Upper lobe of right lung (tissue), 1 donor: ENCODE results near the gene TLN1. TPM values are rescaled to one million over a fixed set of nuclear protein-coding genes. Genes with fewer than 3 reads are reported as not detected.
A peak's percentile ranks its signal among the peaks of the same experiment; 100 is the strongest.

Experiments
- ATAC-seq: fragments of 200-7000 bp; cut with Tn5 transposase; one replicate; pipeline ENCODE4 v1.9.1; 2020; ENCODE audit warnings: mild to moderate bottlenecking, moderate library complexity
- DNase-seq: peaks from one replicate; pipeline ENCODE4 v3.0.0-alpha.2; 2020
- H3K27ac ChIP-seq: fragments of 200-600 bp; one replicate; pipeline ENCODE4 v1.8.0; 2022
- H3K27me3 ChIP-seq: fragments of 200-600 bp; one replicate; pipeline ENCODE4 v1.8.0; 2022; ENCODE audit warnings: mild to moderate bottlenecking
- H3K36me3 ChIP-seq: fragments of 200-600 bp; one replicate; pipeline ENCODE4 v1.8.0; 2022
- H3K4me1 ChIP-seq: fragments of 200-600 bp; one replicate; pipeline ENCODE4 v1.8.0; 2022
- H3K4me3 ChIP-seq: fragments of 200-600 bp; one replicate; pipeline ENCODE4 v1.8.0; 2022; ENCODE audit warnings: mild to moderate bottlenecking
- H3K9me3 ChIP-seq: fragments of 200-600 bp; one replicate; pipeline ENCODE4 v1.8.0; 2022
- intact Hi-C: fragments of 100-400 bp; cut with DNase I; formaldehyde crosslinking; loops from one replicate; pipeline ENCODE4 v1.11.0; 2022
- total RNA-seq: library from RNA; stranded (reverse); fragmentation: NEBNext Ultra II Directional; extraction: Animal tissue kit (Norgen Biotek cat#: 25700); gene quantifications from one replicate; pipeline ENCODE4 v1.2.1, GENCODE V29; 2021
- TF ChIP-seq, protein P1 (sequence below): fragments of 200-600 bp; IDR thresholded peaks from one replicate; pipeline ENCODE4 v1.8.0; 2022; ENCODE audit warnings: antibody characterized with exemption
- donor health status: DM: no; HTN: yes; CAD: no; lungs with severe emphysema.

Gene TLN1
- total RNA-seq, 1 donor from 2014 or later = 439 TPM

DNA sequence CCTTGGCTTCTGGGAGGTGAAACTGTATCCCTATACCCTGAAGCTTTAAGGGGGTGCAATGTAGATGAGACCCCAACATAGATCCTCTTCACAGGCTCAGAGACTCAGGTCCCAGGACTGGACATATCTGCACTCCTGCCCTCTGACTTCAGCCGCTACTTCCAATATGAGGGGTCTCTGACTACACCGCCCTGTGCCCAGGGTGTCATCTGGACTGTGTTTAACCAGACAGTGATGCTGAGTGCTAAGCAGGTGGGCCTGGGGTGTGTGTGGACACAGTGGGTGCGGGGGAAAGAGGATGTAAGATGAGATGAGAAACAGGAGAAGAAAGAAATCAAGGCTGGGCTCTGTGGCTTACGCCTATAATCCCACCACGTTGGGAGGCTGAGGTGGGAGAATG lies 52.9 kb downstream of the TLN1 start:
- intact Hi-C loops = no loop called here
- Histone ChIP-seq H3K36me3 (peaks cover 5% of the 10 kb centered on the region), H3K9me3 (no peaks in the 10 kb centered on the region), H3K27me3 (no peaks in the 10 kb centered on the region), H3K4me3 (no peak overlapping the region), H3K27ac (no peak overlapping the region), H3K4me1 (peaks cover 8% of the 10 kb centered on the region)
- DNase-seq (no peak), ATAC-seq (no peak)
- TF ChIP-seq, protein P1, sequence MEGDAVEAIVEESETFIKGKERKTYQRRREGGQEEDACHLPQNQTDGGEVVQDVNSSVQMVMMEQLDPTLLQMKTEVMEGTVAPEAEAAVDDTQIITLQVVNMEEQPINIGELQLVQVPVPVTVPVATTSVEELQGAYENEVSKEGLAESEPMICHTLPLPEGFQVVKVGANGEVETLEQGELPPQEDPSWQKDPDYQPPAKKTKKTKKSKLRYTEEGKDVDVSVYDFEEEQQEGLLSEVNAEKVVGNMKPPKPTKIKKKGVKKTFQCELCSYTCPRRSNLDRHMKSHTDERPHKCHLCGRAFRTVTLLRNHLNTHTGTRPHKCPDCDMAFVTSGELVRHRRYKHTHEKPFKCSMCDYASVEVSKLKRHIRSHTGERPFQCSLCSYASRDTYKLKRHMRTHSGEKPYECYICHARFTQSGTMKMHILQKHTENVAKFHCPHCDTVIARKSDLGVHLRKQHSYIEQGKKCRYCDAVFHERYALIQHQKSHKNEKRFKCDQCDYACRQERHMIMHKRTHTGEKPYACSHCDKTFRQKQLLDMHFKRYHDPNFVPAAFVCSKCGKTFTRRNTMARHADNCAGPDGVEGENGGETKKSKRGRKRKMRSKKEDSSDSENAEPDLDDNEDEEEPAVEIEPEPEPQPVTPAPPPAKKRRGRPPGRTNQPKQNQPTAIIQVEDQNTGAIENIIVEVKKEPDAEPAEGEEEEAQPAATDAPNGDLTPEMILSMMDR = no peak

DNA sequence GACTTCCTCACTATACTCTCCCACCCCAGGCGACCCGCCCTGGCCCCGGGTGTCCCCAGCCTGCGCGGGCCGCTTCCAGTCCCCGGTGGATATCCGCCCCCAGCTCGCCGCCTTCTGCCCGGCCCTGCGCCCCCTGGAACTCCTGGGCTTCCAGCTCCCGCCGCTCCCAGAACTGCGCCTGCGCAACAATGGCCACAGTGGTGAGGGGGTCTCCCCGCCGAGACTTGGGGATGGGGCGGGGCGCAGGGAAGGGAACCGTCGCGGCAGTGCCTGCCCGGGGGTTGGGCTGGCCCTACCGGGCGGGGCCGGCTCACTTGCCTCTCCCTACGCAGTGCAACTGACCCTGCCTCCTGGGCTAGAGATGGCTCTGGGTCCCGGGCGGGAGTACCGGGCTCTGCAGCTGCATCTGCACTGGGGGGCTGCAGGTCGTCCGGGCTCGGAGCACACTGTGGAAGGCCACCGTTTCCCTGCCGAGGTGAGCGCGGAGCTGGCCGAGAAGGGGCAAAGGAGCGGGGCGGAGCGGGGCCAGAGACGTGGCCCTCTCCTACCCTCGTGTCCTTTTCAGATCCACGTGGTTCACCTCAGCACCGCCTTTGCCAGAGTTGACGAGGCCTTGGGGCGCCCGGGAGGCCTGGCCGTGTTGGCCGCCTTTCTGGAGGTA lies 56.1 kb downstream of the TLN1 start:
- no peaks in the 10 kb centered on the region for H3K36me3 ChIP-seq
- TF ChIP-seq, protein P1 = no peak
- H3K27ac ChIP-seq = no peak overlapping the region
- H3K4me3 ChIP-seq = peak overlapping the region; percentile 60
- DNase-seq (no peak), ATAC-seq (peak; percentile 74)
- intact Hi-C loops = no loop called here
- no peaks in the 10 kb centered on the region for H3K9me3 ChIP-seq
- H3K27me3 ChIP-seq = no peaks in the 10 kb centered on the region
- H3K4me1 ChIP-seq = peaks cover 8% of the 10 kb centered on the region

DNA sequence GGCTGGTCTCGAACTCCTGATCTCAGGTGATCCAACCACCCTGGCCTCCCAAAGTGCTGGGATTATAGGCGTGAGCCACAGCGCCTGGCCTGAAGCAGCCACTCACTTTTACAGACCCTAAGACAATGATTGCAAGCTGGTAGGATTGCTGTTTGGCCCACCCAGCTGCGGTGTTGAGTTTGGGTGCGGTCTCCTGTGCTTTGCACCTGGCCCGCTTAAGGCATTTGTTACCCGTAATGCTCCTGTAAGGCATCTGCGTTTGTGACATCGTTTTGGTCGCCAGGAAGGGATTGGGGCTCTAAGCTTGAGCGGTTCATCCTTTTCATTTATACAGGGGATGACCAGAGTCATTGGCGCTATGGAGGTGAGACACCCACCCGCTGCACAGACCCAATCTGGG lies 56.8 kb downstream of the TLN1 start:
- intact Hi-C loops = no loop called here
- DNase-seq = no peak
- TF ChIP-seq, protein P1 = no peak
- no peak for ATAC-seq
- Histone ChIP-seq H3K36me3 (no peaks in the 10 kb centered on the region), H3K4me1 (peaks cover 8% of the 10 kb centered on the region), H3K27me3 (no peaks in the 10 kb centered on the region), H3K9me3 (no peaks in the 10 kb centered on the region), H3K4me3 (peak overlapping the region; percentile 60), H3K27ac (no peak overlapping the region)

DNA sequence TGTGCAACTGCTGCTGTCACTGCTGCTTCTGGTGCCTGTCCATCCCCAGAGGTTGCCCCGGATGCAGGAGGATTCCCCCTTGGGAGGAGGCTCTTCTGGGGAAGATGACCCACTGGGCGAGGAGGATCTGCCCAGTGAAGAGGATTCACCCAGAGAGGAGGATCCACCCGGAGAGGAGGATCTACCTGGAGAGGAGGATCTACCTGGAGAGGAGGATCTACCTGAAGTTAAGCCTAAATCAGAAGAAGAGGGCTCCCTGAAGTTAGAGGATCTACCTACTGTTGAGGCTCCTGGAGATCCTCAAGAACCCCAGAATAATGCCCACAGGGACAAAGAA lies 58.0 kb downstream of the TLN1 start:
- Histone ChIP-seq H3K4me1 (peaks cover 8% of the 10 kb centered on the region), H3K9me3 (no peaks in the 10 kb centered on the region), H3K27me3 (no peaks in the 10 kb centered on the region), H3K4me3 (no peak overlapping the region), H3K27ac (no peak overlapping the region), H3K36me3 (no peaks in the 10 kb centered on the region)
- TF ChIP-seq, protein P1 = no peak
- intact Hi-C loops = no loop called here
- DNase-seq = no peak
- ATAC-seq = no peak

DNA sequence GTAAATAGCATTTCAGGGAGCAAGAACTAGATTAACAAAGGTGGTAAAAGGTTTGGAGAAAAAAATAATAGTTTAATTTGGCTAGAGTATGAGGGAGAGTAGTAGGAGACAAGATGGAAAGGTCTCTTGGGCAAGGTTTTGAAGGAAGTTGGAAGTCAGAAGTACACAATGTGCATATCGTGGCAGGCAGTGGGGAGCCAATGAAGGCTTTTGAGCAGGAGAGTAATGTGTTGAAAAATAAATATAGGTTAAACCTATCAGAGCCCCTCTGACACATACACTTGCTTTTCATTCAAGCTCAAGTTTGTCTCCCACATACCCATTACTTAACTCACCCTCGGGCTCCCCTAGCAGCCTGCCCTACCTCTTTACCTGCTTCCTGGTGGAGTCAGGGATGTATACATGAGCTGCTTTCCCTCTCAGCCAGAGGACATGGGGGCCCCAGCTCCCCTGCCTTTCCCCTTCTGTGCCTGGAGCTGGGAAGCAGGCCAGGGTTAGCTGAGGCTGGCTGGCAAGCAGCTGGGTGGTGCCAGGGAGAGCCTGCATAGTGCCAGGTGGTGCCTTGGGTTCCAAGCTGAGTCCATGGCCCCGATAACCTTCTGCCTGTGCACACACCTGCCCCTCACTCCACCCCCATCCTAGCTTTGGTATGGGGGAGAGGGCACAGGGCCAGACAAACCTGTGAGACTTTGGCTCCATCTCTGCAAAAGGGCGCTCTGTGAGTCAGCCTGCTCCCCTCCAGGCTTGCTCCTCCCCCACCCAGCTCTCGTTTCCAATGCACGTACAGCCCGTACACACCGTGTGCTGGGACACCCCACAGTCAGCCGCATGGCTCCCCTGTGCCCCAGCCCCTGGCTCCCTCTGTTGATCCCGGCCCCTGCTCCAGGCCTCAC lies 58.6 kb downstream of the TLN1 start, which contains the start of gene CA9:
Gene CA9 (plus strand): TSS at position 797 of the 893 bp plus-strand sequence. CDS start 32 bp downstream, at position 829.
- H3K9me3 ChIP-seq = no peaks in the 10 kb centered on the region
- H3K4me1 ChIP-seq = peaks cover 8% of the 10 kb centered on the region
- intact Hi-C loops = no loop called here
- H3K4me3 ChIP-seq = no peak within 1 kb of the TSS
- DNase-seq (no peak), ATAC-seq (peak; percentile 16)
- TF ChIP-seq, protein P1 = no peak
- no peaks in the 10 kb centered on the region for H3K27me3 ChIP-seq
- no peak within 1 kb of the TSS for H3K27ac ChIP-seq
- no peaks in the 10 kb centered on the region for H3K36me3 ChIP-seq
